PFSK-1 (cell line): ENCODE results near the gene CIB1.

Experiments
- TAF1 ChIP-seq: IDR thresholded peaks from 2 replicates; pipeline ENCODE4 v1.6.1; 2012; ENCODE audit warnings: low read length, control low read depth, borderline replicate concordance; ENCODE audit not compliant: insufficient read depth
- TF ChIP-seq, protein P1 (sequence below), 2 experiments: IDR thresholded peaks; 2 replicates each; pipeline versions ENCODE4 v1.6.1 to v1.8.0; 2011 to 2012; ENCODE audit warnings: low read depth in 2 of 2, low read length in 2 of 2, control low read depth in 1 of 2, inconsistent platforms in 1 of 2, mild to moderate bottlenecking in 1 of 2, moderate library complexity in 1 of 2; ENCODE audit not compliant: insufficient read depth in 1 of 2

GRCh38 chr15:90271459-90272166, 37.9 kb upstream of the CIB1 start:
- no peak for TF ChIP-seq TAF1
- TF ChIP-seq, protein P1, sequence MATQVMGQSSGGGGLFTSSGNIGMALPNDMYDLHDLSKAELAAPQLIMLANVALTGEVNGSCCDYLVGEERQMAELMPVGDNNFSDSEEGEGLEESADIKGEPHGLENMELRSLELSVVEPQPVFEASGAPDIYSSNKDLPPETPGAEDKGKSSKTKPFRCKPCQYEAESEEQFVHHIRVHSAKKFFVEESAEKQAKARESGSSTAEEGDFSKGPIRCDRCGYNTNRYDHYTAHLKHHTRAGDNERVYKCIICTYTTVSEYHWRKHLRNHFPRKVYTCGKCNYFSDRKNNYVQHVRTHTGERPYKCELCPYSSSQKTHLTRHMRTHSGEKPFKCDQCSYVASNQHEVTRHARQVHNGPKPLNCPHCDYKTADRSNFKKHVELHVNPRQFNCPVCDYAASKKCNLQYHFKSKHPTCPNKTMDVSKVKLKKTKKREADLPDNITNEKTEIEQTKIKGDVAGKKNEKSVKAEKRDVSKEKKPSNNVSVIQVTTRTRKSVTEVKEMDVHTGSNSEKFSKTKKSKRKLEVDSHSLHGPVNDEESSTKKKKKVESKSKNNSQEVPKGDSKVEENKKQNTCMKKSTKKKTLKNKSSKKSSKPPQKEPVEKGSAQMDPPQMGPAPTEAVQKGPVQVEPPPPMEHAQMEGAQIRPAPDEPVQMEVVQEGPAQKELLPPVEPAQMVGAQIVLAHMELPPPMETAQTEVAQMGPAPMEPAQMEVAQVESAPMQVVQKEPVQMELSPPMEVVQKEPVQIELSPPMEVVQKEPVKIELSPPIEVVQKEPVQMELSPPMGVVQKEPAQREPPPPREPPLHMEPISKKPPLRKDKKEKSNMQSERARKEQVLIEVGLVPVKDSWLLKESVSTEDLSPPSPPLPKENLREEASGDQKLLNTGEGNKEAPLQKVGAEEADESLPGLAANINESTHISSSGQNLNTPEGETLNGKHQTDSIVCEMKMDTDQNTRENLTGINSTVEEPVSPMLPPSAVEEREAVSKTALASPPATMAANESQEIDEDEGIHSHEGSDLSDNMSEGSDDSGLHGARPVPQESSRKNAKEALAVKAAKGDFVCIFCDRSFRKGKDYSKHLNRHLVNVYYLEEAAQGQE (IDR thresholded peaks at IDR 0.05; ENCODE audit: insufficient read depth in 1 of 2, low read depth in 2 of 2, low read length in 2 of 2): no peak
